HUES64 (cell line): ENCODE results near the gene OR2T3.
"Not testable (repeated sequence)": the region's sequence is repeated elsewhere in the genome, so short reads cannot be mapped to it uniquely, and the experiment has no call there.

ENCODE experiments used
- H3K27ac ChIP-seq: 2 replicates; pipeline ENCODE4 v1.7.0; 2013; ENCODE audit warnings: low read depth, low read length, inconsistent platforms
- H3K27me3 ChIP-seq: 2 replicates; pipeline ENCODE4 v1.6.1; 2013; ENCODE audit warnings: mild to moderate bottlenecking, low read length; ENCODE audit not compliant: insufficient read depth
- H3K36me3 ChIP-seq: 2 replicates; pipeline ENCODE4 v1.6.1; 2013; ENCODE audit warnings: mild to moderate bottlenecking, low read length; ENCODE audit not compliant: insufficient read depth
- H3K4me1 ChIP-seq: 2 replicates; pipeline ENCODE4 v1.6.1; 2013; ENCODE audit warnings: mild to moderate bottlenecking, low read length, moderate library complexity; ENCODE audit not compliant: insufficient read depth
- H3K4me3 ChIP-seq: 2 replicates; pipeline ENCODE4 v1.5.1; 2013; ENCODE audit warnings: mild to moderate bottlenecking, low read length, moderate library complexity
- H3K9ac ChIP-seq: 2 replicates; pipeline ENCODE4 v1.6.1; 2013; ENCODE audit warnings: mild to moderate bottlenecking, low read depth, low read length
- H3K9me3 ChIP-seq: 2 replicates; pipeline ENCODE4 v1.6.1; 2013; ENCODE audit warnings: low read depth, low read length; ENCODE audit not compliant: insufficient read depth
- WGBS: fragments of 150-250, 120-280 bp; methylation state at CpG from one replicate; pipeline ENCODE4 v1.1.7; 2013; ENCODE audit warnings: missing lambda C conversion rate; 5-methylcytosine and 5-hydroxymethylcytosine counted together

Gene OR2T3

DNA sequence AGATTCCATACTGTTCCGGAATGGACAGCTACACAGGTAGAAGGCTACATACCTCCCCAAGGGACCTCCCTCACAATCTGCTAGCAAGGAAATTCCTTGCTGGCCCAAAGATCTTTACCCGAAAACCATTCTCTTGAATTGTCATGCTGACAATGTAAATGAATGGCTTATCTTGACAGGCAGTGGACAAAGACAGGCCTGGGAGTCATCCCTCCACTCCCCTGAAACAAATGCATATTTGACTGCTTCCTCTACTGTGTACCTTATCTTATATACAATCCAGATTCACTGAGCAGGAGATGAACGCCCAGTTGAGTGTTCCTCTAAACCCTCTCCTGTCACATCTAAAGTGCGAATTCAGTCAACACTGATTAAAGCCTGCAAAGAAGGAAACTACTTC lies 28.5 kb upstream of the OR2T3 start:
- H3K9me3 ChIP-seq: peaks cover 50% of the 10 kb centered on the region
- not testable (repeated sequence) for H3K4me3 ChIP-seq, H3K36me3 ChIP-seq, H3K27me3 ChIP-seq, H3K9ac ChIP-seq, H3K27ac ChIP-seq, H3K4me1 ChIP-seq
- WGBS: 92% methylated on average over 4 of the region's 4 CpGs

DNA sequence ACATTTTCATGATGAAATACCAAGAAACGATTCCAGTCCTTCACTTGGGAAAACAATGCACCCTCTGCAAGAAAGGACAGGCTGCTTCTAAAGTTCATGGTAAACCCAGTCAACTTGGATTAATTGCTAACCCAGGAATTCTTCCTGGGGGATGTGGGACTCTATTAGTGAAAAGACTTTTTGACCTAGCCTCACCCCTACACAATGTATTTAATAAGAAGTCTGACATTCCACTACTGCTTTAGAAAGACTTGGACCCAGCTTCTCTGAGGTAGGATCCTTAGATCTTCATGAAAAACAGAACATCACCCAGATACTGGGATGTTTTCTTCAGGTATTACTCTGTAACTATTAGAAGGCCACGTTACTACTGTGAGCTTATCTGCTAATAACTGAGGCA lies 27.8 kb upstream of the OR2T3 start, which contains the start of gene OR2T2:
Gene OR2T2, plus strand, starts transcription at position 239 of the 400 bp plus-strand sequence. CDS start 7,161 bp downstream, outside the sequence.
- H3K9me3 ChIP-seq: peaks cover 45% of the 10 kb centered on the region
- H3K27ac ChIP-seq, H3K9ac ChIP-seq, H3K4me1 ChIP-seq, H3K27me3 ChIP-seq, H3K4me3 ChIP-seq, H3K36me3 ChIP-seq: not testable (repeated sequence)
- no CpG with 5 or more reads among the region's 2 CpGs for WGBS

DNA sequence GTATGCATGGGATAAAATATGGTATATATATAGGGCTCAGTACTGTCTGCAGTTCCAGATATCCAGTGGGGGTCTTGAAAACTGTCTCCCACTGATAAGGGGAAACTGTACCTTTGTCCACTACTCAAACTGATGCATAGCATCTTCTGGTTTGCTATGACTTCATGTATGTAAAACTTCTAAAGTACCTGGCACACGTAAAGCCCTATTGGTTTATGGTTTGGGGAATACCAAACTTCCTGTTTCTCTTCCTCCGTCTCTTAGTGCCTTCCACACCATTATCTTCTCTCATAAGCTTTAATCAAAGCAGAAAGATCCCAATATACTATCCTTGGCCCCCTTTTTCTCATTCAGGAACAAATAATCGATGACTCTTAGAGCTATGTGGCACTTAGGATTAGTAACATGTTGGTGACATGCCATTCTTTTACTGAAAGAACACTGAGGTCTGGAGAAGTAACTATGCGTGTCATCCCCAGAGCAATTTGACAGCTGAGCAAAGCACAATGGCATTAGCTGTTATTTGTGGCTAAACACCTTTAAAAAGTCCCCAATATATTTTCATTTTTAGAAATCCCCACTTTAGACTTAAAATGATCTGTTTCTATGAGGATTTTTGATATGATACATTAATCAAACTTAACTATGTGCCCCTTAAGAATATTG lies 24.6 kb upstream of the OR2T3 start:
- no CpG with 5 or more reads among the region's 4 CpGs for WGBS
- H3K27me3 ChIP-seq, H3K4me1 ChIP-seq, H3K4me3 ChIP-seq, H3K9ac ChIP-seq, H3K36me3 ChIP-seq, H3K27ac ChIP-seq: not testable (repeated sequence)
- peaks cover 30% of the 10 kb centered on the region for H3K9me3 ChIP-seq

DNA sequence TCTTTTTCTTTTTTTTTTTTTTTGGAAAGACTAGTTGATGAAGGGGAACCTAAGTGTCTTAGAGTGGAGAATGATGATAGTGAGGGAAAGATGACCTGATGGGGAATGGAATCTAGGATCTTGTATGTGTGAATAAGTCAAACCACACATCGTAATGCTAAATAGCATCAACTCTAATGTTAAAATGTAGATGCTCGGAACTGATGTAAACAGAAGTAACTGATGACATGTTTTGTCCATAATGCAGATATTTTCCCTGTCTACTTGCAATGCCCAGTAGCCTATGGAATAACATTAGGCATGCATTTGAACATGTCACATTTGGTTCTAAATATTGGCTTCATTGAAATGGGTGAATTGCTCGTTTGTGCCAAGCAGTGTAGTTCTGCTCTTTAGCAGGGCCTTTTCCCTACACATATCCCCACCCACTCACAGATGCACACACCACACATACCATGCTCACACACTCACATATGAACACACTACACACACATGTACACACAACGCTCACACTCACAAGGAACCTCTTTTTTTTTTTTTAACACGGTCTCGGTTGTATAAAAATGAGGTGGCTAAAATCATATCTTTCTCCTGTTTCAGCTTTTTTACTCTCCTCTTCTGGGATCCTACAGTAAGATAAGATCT lies 23.2 kb upstream of the OR2T3 start:
- not testable (repeated sequence) for H3K36me3 ChIP-seq, H3K27me3 ChIP-seq, H3K9ac ChIP-seq, H3K4me1 ChIP-seq, H3K27ac ChIP-seq, H3K4me3 ChIP-seq
- peaks cover 18% of the 10 kb centered on the region for H3K9me3 ChIP-seq
- no CpG with 5 or more reads among the region's 6 CpGs for WGBS

DNA sequence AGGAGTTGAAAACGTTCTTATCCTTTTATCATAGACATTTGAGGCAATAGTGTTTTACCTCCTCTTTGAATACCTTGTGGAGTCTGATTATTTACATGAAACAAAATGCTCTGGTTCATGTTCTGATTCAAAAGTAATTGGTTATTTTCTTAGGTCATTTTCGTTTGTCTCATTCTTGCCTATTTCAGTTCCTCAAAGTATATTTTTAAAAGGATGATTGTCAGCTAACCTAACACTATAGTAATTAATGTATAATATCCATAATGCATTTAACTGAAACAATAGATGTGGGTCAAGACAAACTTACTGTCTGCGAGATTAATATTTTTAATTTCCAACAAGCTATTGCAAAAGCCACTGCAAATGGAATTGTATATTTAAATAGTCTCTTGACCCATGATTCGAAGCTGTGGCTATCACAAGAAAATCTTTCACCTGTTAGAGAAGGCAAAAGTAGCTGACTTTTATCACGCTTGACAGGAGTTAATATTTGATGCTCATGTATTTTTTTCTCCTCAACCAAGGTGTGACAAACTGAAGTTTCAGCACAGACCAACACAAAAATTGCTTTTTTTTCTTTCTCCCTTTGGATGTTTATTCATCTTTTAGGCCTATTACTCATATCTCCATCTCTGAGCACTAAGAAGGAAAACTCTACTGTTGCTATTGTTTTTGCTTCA lies 22.5 kb upstream of the OR2T3 start:
- H3K4me3 ChIP-seq, H3K4me1 ChIP-seq, H3K27me3 ChIP-seq, H3K9ac ChIP-seq, H3K36me3 ChIP-seq, H3K27ac ChIP-seq: not testable (repeated sequence)
- whole genome bisulfite sequencing: no CpG with 5 or more reads among the region's 5 CpGs
- H3K9me3 ChIP-seq: peaks cover 15% of the 10 kb centered on the region

DNA sequence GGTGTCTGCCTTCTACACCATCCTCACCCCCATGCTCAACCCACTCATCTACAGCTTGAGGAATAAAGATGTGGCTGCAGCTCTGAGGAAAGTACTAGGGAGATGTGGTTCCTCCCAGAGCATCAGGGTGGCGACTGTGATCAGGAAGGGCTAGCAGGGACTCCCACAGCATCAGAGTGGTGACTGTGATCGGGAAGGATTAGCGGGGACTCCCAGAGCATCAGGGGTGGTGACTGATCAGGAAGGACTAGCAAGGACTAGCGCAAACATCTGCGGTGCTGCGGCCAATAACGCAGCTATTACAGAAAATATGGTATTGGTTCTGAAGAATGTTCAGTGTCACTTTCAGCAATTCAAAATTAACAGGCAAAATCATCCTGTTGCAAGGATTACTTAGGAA lies 19.5 kb upstream of the OR2T3 start:
- H3K27me3 ChIP-seq, H3K9ac ChIP-seq, H3K27ac ChIP-seq, H3K4me1 ChIP-seq, H3K4me3 ChIP-seq, H3K36me3 ChIP-seq: not testable (repeated sequence)
- WGBS: 74% methylated on average over 7 of the region's 7 CpGs
- H3K9me3 ChIP-seq: peaks cover 12% of the 10 kb centered on the region

DNA sequence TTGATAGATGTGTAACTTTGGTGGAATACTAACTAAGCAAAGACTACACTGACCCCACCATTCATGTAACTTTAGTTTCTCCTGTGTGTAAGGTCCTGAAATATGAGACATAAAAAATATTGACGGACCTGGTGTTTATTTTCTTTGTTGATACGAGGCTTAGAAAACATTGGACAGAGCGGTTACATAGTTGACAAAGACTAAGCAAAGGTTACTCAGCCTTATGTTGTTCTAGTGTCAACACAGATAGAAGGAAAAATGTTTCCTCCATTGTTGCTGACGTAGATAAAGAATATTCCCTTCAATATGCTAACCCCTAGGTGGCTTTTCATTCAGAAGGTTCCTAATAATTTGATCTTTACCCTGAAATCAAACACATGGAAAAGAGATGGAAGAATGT lies 18.1 kb upstream of the OR2T3 start:
- WGBS: no CpG with 5 or more reads among the region's 4 CpGs
- H3K9ac ChIP-seq, H3K4me1 ChIP-seq, H3K27ac ChIP-seq, H3K27me3 ChIP-seq, H3K36me3 ChIP-seq, H3K4me3 ChIP-seq: not testable (repeated sequence)
- peaks cover 25% of the 10 kb centered on the region for H3K9me3 ChIP-seq

DNA sequence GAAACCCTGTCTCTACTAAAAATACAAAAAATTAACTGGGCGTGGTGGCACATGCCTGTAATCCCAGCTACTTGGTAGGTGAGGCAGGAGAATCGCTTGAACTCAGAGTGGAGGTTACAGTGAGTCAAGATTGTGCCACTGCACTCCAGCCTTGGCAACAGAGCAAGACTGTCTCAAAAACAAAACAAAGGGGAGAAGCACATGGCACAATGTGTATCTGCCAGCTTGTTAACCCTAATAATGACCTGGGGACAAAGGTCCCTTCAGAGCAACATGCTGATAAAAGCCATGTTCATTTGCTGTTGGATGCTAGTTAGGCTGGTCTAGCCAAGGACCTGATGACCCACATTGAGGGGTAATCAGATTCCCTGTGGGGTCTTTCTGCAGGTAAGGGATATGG lies 16.5 kb upstream of the OR2T3 start:
- no CpG with 5 or more reads among the region's 2 CpGs for WGBS

DNA sequence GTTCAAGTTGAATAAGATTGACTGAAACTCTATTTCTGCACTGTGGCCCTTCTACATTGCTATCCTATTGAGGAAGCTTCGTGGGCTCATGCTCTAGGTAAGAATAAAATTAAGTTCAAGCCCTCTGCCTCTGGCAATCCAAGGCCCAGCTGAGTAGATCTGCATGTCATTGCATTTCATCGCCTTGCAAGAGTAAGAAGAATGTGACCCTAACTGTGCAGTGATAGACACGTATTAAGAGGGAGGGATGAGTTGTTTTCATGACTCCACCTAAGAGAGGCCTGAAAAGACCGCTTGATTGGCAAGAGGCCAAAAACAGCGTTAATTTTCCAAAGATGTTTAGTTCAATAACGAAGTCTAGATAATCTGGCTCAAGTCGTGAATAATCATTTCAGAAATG lies 14.0 kb upstream of the OR2T3 start:
- H3K27me3 ChIP-seq, H3K36me3 ChIP-seq, H3K9ac ChIP-seq, H3K27ac ChIP-seq, H3K4me3 ChIP-seq, H3K4me1 ChIP-seq: not testable (repeated sequence)
- peaks cover 55% of the 10 kb centered on the region for H3K9me3 ChIP-seq
- WGBS: 48% methylated on average over 6 of the region's 7 CpGs

More for the DNA sequence above, 16.5 kb upstream of the OR2T3 start:
- not testable (repeated sequence) for H3K4me1 ChIP-seq, H3K9ac ChIP-seq, H3K27ac ChIP-seq, H3K4me3 ChIP-seq, H3K27me3 ChIP-seq, H3K36me3 ChIP-seq
- peaks cover 37% of the 10 kb centered on the region for H3K9me3 ChIP-seq

DNA sequence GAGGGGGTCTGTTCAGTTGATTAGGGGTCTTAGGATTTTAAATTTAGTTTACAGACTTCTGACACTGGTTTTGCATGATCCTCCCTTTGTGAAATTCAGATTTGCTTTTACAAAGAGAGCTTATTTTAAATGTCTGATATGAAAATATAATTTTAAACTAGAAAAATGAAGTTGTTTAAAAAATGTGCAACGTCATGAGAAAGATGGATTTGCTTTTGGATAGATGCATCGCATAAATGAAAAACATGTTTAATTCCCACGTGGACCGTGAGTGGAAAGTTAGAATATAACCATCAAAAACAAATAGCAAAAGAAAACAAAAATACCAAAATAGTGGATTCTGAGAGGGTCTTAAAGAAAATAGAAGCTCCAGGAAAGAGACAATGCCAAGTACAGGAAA lies 2.0 kb upstream of the OR2T3 start:
- Histone ChIP-seq H3K27ac (no peak overlapping the region), H3K9ac (no peak overlapping the region), H3K9me3 (peaks cover 54% of the 10 kb centered on the region), H3K4me3 (no peak overlapping the region), H3K4me1 (no peaks in the 10 kb centered on the region), H3K27me3 (no peaks in the 10 kb centered on the region), H3K36me3 (no peaks in the 10 kb centered on the region)
- WGBS: 74% methylated on average over 2 of the region's 4 CpGs

DNA sequence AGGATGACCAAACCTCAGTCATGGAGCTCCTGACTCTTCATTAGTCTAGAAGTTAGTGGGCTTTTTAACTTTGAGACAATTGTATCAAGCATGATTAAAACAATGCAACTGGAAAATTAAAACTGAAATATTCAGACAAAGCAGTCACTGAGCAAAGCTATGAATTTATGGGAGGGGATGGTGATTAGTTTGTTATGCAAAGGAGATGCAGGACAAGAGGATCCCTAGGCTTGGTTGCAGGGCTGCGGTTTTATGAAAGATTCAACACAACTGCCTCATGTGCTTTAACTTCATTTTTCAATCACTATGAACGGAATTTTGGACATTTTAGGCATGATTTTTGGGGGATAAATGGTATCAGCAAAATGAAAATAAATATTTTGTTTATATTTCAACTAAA lies 1.0 kb upstream of the OR2T3 start:
- H3K4me1 ChIP-seq, H3K4me3 ChIP-seq, H3K36me3 ChIP-seq, H3K27ac ChIP-seq, H3K27me3 ChIP-seq, H3K9ac ChIP-seq: not testable (repeated sequence)
- peaks cover 46% of the 10 kb centered on the region for H3K9me3 ChIP-seq
- WGBS: no CpG with 5 or more reads among the region's 2 CpGs
